Kidney (tissue), 14 donors: Measurements from ENCODE around the gene DNAJC21. TPM values are rescaled to one million over a fixed set of nuclear protein-coding genes. Genes with fewer than 3 reads are reported as not detected.

Source experiments
- DNase-seq, 5 donors: peaks; one replicate each; pipeline ENCODE4 v3.0.0-alpha.2; 2013 to 2020
- FAIRE-seq: peaks from 2 replicates; lab custom pipeline; 2012; peaks lifted over from hg19 to GRCh38; lab: Jason Lieb, UNC
- H3K27ac ChIP-seq, 2 donors: one replicate each; pipeline ENCODE4 v1.7.0; 2013; ENCODE audit warnings: low read depth in 2 of 2, low read length in 2 of 2, inconsistent platforms in 1 of 2
- H3K27me3 ChIP-seq: one replicate; pipeline ENCODE4 v1.7.1; 2013; ENCODE audit warnings: low read length, inconsistent platforms; ENCODE audit not compliant: control insufficient read depth, insufficient read depth
- H3K36me3 ChIP-seq, 3 donors: one replicate each; pipeline versions ENCODE4 v1.7.0 to v1.7.1; 2013; ENCODE audit warnings: low read length in 3 of 3, control low read depth in 1 of 3, inconsistent platforms in 1 of 3; ENCODE audit not compliant: insufficient read depth in 3 of 3, control insufficient read depth in 2 of 3
- H3K4me1 ChIP-seq, 3 donors: one replicate each; pipeline versions ENCODE4 v1.7.0 to v1.7.1; 2013; ENCODE audit warnings: low read length in 3 of 3, inconsistent platforms in 1 of 3, low read depth in 1 of 3; ENCODE audit not compliant: control insufficient read depth in 2 of 3, insufficient read depth in 2 of 3
- H3K4me3 ChIP-seq, 3 donors: one replicate each; pipeline versions ENCODE4 v1.7.0 to v1.8.1; 2013; ENCODE audit warnings: low read length in 3 of 3, control low read depth in 1 of 3, inconsistent platforms in 1 of 3
- H3K9ac ChIP-seq, 3 donors: one replicate each; pipeline versions ENCODE4 v1.7.0 to v1.7.1; 2013; ENCODE audit warnings: low read length in 3 of 3, control low read depth in 1 of 3, inconsistent platforms in 1 of 3
- H3K9me3 ChIP-seq, 3 donors: one replicate each; pipeline versions ENCODE4 v1.7.0 to v1.7.1; 2013; ENCODE audit warnings: low read length in 3 of 3, control low read depth in 1 of 3, inconsistent platforms in 1 of 3; ENCODE audit not compliant: control insufficient read depth in 2 of 3, insufficient read depth in 1 of 3
- CTCF ChIP-seq: IDR thresholded peaks from 3 replicates; pipeline ENCODE4 v1.5.1; 2012; ENCODE audit warnings: mild to moderate bottlenecking, moderate library complexity, borderline replicate concordance; ENCODE audit not compliant: insufficient read depth; ENCODE audit errors: extremely low read depth
- intact Hi-C: fragments of 100-400 bp; cut with DNase I; formaldehyde crosslinking; loops from one replicate; pipeline ENCODE4 v1.11.1; 2022
- polyA plus RNA-seq: library from polyadenylated mRNA; stranded (reverse); fragments of 350-450 nt; fragmentation: Illumina TruSeq; extraction: RNeasy Lipid Tissue Mini Kit (QIAGEN cat#74804); gene quantifications from one replicate; pipeline ENCODE4 v1.2.3, GENCODE V29; 2014; ENCODE audit warnings: low read depth, low replicate concordance; ENCODE audit not compliant: insufficient read depth
- total RNA-seq: library from RNA; stranded (reverse); fragmentation: NEBNext Ultra II Directional; extraction: Animal tissue kit (Norgen Biotek cat#: 25700); gene quantifications from one replicate; pipeline ENCODE4 v1.2.1, GENCODE V29; 2021
- donor health status: control.
- donor health status: control.
- donor health status: control.
- donor health status: control.
- donor health status: control.
- donor health status: DM: yes; HTN: yes; CAD: no.
- donor health status: Normal renal cell carcinoma (clear cell type).

DNAJC21 gene
- total and polyA plus RNA-seq, 2 donors from 2014 or later = 24.5 to 45.0 TPM

DNA sequence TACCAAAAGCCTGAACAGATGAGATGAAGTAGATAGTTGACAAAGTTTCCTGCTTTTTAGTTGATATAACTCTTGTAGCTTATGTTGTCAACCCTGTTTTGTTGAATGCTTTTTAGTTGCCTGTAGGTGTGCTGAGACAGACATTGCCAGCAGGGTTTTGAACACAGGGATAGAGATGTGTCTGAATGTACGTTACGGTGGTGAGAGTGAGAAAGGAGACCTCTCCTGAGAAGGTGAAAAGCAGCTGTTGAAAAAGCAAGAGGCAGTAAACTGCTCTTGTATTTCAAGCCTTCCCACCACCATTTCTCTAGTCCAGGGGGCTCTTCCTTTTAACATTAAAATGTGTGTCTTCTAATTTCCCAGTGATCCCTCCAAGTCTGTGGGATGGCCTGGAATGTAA lies 14.7 kb downstream of the DNAJC21 start:
- FAIRE-seq = no peak
- Histone ChIP-seq H3K9me3 (no peaks in the 10 kb centered on the region), H3K4me3 (no peak overlapping the region), H3K27me3 (no peaks in the 10 kb centered on the region), H3K9ac (no peak overlapping the region), H3K4me1 (no peaks in the 10 kb centered on the region), H3K27ac (no peak overlapping the region), H3K36me3 (peaks cover 0 to 24% (median 10%) of the 10 kb centered on the region in 3 donors)
- TF ChIP-seq CTCF = no peak
- intact Hi-C loops = no loop called here
- DNase-seq = no peak

GRCh38 chr5:34944460-34945047 lies 15.2 kb downstream of the DNAJC21 start:
- TF ChIP-seq CTCF = no peak

GRCh38 chr5:34957321-34957720 lies 28.0 kb downstream of the DNAJC21 start:
- no peak for TF ChIP-seq CTCF

More at GRCh38 chr5:34944460-34945047, 15.2 kb downstream of the DNAJC21 start:
- no peak for DNase-seq
- Histone ChIP-seq H3K9ac (no peak overlapping the region), H3K4me3 (no peak overlapping the region), H3K27me3 (no peaks in the 10 kb centered on the region), H3K36me3 (peaks cover 0 to 24% (median 10%) of the 10 kb centered on the region in 3 donors), H3K4me1 (no peaks in the 10 kb centered on the region), H3K27ac (no peak overlapping the region), H3K9me3 (no peaks in the 10 kb centered on the region)
- FAIRE-seq = no peak
- intact Hi-C loops = no loop called here

More at GRCh38 chr5:34957321-34957720, 28.0 kb downstream of the DNAJC21 start:
- DNase-seq (no peak), FAIRE-seq (no peak)
- Histone ChIP-seq H3K9me3 (no peaks in the 10 kb centered on the region), H3K4me1 (peaks cover 0 to 2% (median 0%) of the 10 kb centered on the region in 3 donors), H3K4me3 (no peak overlapping the region), H3K36me3 (peaks cover 2 to 4% (median 4%) of the 10 kb centered on the region in 3 donors), H3K9ac (no peak overlapping the region), H3K27me3 (no peaks in the 10 kb centered on the region), H3K27ac (no peak overlapping the region)
- intact Hi-C loops = no loop called here
